GM12873 (cell line): ENCODE data around the gene CX3CR1.

Experiments used
- CTCF ChIP-seq: IDR thresholded peaks from 2 replicates; pipeline ENCODE4 v1.5.1; 2012; ENCODE audit warnings: low read depth, mild to moderate bottlenecking, moderate library complexity, low read length, control low read depth; ENCODE audit not compliant: insufficient read depth; ENCODE audit errors: missing control alignments

CX3CR1 gene, protein sequence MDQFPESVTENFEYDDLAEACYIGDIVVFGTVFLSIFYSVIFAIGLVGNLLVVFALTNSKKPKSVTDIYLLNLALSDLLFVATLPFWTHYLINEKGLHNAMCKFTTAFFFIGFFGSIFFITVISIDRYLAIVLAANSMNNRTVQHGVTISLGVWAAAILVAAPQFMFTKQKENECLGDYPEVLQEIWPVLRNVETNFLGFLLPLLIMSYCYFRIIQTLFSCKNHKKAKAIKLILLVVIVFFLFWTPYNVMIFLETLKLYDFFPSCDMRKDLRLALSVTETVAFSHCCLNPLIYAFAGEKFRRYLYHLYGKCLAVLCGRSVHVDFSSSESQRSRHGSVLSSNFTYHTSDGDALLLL

GRCh38 chr3:39279745-39280517, at the start of gene CX3CR1:
TSS of gene CX3CR1 (minus strand) at chr3:39280036. CDS start at chr3:39266509, 13,527 bp downstream.
- TF ChIP-seq CTCF: no peak

DNA sequence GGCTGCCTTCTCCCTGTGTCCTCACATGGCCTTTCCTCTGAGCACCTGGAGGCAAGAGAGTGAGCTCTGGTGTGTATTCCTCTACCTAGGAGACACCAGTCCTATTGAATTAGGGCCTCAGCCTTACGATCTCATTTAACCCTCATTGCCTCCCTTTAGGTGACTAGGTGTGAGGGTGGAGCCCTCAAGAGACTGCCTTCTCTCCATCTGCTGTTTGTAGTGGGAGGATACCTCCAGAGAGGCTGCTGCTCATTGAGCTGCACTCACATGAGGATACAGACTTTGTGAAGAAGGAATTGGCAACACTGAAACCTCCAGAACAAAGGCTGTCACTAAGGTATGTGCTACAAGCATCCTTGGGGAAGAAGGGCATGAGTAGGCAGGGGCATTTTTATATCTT, 49.7 kb upstream of the CX3CR1 start, which contains the start of gene CCR8:
TSS of gene CCR8 (plus strand) at position 217 of the 400 bp plus-strand sequence. CDS start 2,623 bp downstream, outside the sequence.
- no peak for TF ChIP-seq CTCF

DNA sequence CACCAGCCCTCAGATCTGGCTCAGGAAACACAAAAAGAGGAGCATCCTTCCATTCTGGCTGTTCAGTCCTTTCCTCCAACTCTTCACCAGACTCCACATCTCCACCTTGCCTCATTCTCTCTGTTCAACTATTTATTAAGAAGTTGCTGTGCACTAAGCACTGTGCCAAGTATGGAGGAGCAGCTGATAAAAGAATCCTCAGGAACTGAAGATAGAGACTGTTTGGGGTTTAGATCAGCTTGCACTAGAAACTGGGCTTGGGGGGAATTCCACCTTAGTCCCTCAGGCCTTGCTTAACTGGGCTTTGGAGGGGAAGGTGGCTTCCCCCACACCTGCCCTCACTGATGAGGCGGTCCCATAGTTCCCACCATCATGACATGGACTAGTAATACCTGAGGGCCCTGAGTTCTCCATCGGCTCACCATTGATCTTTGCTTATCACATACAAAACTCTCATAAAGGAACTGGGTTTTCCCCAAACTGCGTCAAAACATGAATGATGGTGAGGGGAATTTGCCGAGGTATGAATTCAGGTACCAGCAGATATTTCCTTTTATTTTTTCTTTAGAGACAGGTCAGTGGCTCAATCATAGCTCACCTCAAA, 48.0 kb upstream of the CX3CR1 start:
- no peak for TF ChIP-seq CTCF

- TF ChIP-seq CTCF: no peak
Measured at GRCh38 chr3:39327053-39327745, 47.4 kb upstream of the CX3CR1 start.

DNA sequence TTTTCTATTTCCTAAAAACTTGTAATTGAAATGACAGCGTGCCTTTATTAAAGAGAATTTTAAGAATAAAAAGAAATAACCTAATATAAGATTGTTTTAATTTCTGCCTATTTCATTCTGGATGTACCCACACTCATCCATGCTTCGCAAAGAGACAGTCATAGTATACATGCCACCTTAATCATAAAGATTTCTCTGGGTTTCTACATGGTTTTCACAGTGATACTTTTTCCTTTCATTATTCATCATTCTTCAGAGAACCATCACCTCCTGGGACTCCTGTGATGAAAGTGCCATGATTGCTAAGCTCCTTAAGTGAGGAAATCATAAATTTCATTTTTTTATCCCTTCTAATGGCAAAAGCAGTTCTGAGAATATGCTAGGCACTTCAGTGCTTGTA, 45.4 kb upstream of the CX3CR1 start:
- TF ChIP-seq CTCF: no peak

GRCh38 chr3:39323494-39323893, 43.7 kb upstream of the CX3CR1 start:
- no peak for TF ChIP-seq CTCF

- no peak for TF ChIP-seq CTCF
Measured at GRCh38 chr3:39322936-39323335, 43.1 kb upstream of the CX3CR1 start.
